Stomach (tissue), 4 donors: ENCODE data around the gene TTC39B.

Experiments used
- POLR2A ChIP-seq, 4 donors: fragments of 450-650 bp; IDR thresholded peaks; one replicate each; pipeline ENCODE4 v1.6.1; 2016; ENCODE audit warnings: antibody characterized with exemption in 4 of 4, control low read depth in 2 of 4, mild to moderate bottlenecking in 1 of 4, moderate library complexity in 1 of 4
- TF ChIP-seq, protein P1 (sequence below), 7 experiments: fragments of 450-650 bp in 4 of 7; fragments of 200-600 bp in 3 of 7; sonication (generic) in 3 of 7; IDR thresholded peaks; one replicate each; pipeline ENCODE4 v1.5.1; 2016 to 2019; ENCODE audit warnings: antibody characterized with exemption in 7 of 7, control low read depth in 2 of 7, mild to moderate bottlenecking in 1 of 7

DNA sequence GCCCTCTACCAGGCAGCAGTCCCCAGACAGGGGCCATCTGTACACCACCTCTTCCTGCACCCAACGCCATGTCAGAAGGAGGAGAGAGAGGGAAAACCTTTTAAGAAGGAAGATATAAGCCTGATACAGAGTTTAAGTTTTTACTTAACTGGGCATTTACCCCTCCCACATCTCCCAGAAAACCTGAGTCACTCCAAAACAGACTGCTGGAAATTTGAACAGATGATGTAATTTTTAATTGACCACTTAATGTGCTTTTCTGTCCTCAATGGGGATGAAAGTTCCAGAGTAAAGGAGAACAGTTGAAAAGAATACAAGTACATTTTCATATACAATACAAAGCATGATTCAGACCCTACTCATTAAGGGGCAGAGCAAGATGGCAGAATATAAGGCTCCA lies 63.9 kb downstream of the TTC39B start:
- TF ChIP-seq, protein P1, sequence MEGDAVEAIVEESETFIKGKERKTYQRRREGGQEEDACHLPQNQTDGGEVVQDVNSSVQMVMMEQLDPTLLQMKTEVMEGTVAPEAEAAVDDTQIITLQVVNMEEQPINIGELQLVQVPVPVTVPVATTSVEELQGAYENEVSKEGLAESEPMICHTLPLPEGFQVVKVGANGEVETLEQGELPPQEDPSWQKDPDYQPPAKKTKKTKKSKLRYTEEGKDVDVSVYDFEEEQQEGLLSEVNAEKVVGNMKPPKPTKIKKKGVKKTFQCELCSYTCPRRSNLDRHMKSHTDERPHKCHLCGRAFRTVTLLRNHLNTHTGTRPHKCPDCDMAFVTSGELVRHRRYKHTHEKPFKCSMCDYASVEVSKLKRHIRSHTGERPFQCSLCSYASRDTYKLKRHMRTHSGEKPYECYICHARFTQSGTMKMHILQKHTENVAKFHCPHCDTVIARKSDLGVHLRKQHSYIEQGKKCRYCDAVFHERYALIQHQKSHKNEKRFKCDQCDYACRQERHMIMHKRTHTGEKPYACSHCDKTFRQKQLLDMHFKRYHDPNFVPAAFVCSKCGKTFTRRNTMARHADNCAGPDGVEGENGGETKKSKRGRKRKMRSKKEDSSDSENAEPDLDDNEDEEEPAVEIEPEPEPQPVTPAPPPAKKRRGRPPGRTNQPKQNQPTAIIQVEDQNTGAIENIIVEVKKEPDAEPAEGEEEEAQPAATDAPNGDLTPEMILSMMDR (IDR thresholded peaks at IDR 0.05) = no peak
- no peak for TF ChIP-seq POLR2A (IDR thresholded peaks at IDR 0.05)
